ENCODE results near the gene CASTOR1. TPM values are rescaled to one million over a fixed set of nuclear protein-coding genes. Genes with fewer than 3 reads are reported as not detected.

The CASTOR1 gene
- total RNA-seq, 2 donors from 2014 or later: 3.7 to 4.2 TPM

- no peak for ATAC-seq
These were observed 47.5 kb downstream of the CASTOR1 start for GRCh38 chr22:30241576-30242371.

GRCh38 chr22:30240541-30241417 is 48.5 kb downstream of the CASTOR1 start:
- ATAC-seq: no peak
- intact Hi-C loops (cut with DNase I, micrococcal nuclease): no loop called here
- DNase-seq: no peak

More at GRCh38 chr22:30241576-30242371, 47.5 kb downstream of the CASTOR1 start:
- no peak for DNase-seq
- intact Hi-C loops (cut with DNase I, micrococcal nuclease): no loop called here

GRCh38 chr22:30239488-30240405 is 49.6 kb downstream of the CASTOR1 start:
- no peak for ATAC-seq
- DNase-seq: no peak
- intact Hi-C loops (cut with DNase I, micrococcal nuclease): no loop called here

- ATAC-seq: peak; percentile 78
- peak; percentile 60 for DNase-seq
- intact Hi-C loops (cut with DNase I, micrococcal nuclease): no loop called here
These were observed 50.4 kb downstream of the CASTOR1 start for GRCh38 chr22:30238661-30239487.

GRCh38 chr22:30238136-30238535 is 51.2 kb downstream of the CASTOR1 start:
- intact Hi-C loops (cut with DNase I, micrococcal nuclease): no loop called here
- no peak for ATAC-seq
- DNase-seq: no peak

GRCh38 chr22:30236875-30237274 is 52.4 kb downstream of the CASTOR1 start:
- ATAC-seq: no peak
- no peak for DNase-seq
- intact Hi-C loops (cut with DNase I, micrococcal nuclease): no loop called here

- DNase-seq (no peak), ATAC-seq (peak; percentile 68)
- intact Hi-C loops (cut with DNase I, micrococcal nuclease): no loop called here
These were observed 53.6 kb downstream of the CASTOR1 start for GRCh38 chr22:30235687-30236170.

Other genes with a start within 250 kb of the CASTOR1 start
- not detected for gene HORMAD2, start 209.0 kb downstream of the CASTOR1 start, total RNA-seq
- gene LIF, start 42.7 kb downstream of the CASTOR1 start, total RNA-seq: 10 to 100 TPM in 1 of 2 donors, 1 to 10 TPM in 1; 8.2 to 11.7 TPM
- gene OSM, start 22.7 kb downstream of the CASTOR1 start, total RNA-seq: under 1 TPM in 1 of 2 donors, not detected in 1; 0.20 TPM
- gene TBC1D10A, start 37.4 kb upstream of the CASTOR1 start, total RNA-seq: 10 to 100 TPM; 32.0 to 41.2 TPM
- gene SF3A1, start 67.4 kb upstream of the CASTOR1 start, total RNA-seq: 100 to 1,000 TPM; 134 to 146 TPM
- gene CCDC157, start 67.5 kb upstream of the CASTOR1 start, total RNA-seq: 1 to 10 TPM; 1.6 to 2.3 TPM
- gene RNF215, start 97.9 kb upstream of the CASTOR1 start, total RNA-seq: 1 to 10 TPM; 8.7 to 9.5 TPM
- gene SEC14L2, start 107.5 kb upstream of the CASTOR1 start, total RNA-seq: 1 to 10 TPM; 4.6 to 5.2 TPM
- gene MTFP1, start 136.3 kb upstream of the CASTOR1 start, total RNA-seq: 10 to 100 TPM; 23.1 to 34.9 TPM
- gene SEC14L3, start 182.5 kb upstream of the CASTOR1 start, total RNA-seq: not detected
- not detected for gene SEC14L4, start 216.2 kb upstream of the CASTOR1 start, total RNA-seq

All from left colon (tissue), 2 donors.